ENCODE results near the gene ASTN2.
A peak's percentile ranks its signal among the peaks of the same experiment; 100 is the strongest.

Gene ASTN2

GRCh38 chr9:116686693-116687073, 728.2 kb downstream of the ASTN2 start:
- no peak for DNase-seq

GRCh38 chr9:116686135-116686534, 728.7 kb downstream of the ASTN2 start:
- DNase-seq, result no peak

GRCh38 chr9:116685166-116685565, 729.7 kb downstream of the ASTN2 start:
- no peak for DNase-seq

GRCh38 chr9:116683535-116683934, 731.3 kb downstream of the ASTN2 start:
- DNase-seq, result no peak

- no peak for DNase-seq
Measured at GRCh38 chr9:116674210-116674980, 740.5 kb downstream of the ASTN2 start.

GRCh38 chr9:116673375-116673774, 741.5 kb downstream of the ASTN2 start:
- no peak for DNase-seq

GRCh38 chr9:116671605-116672004, 743.3 kb downstream of the ASTN2 start:
- DNase-seq, result no peak

- DNase-seq, result no peak
Measured at GRCh38 chr9:116668970-116669695, 745.7 kb downstream of the ASTN2 start.

GRCh38 chr9:116663581-116663980, 751.3 kb downstream of the ASTN2 start:
- DNase-seq, result no peak

- DNase-seq, result no peak
Measured at GRCh38 chr9:116662646-116663310, 752.1 kb downstream of the ASTN2 start.

GRCh38 chr9:116661037-116661954, 753.6 kb downstream of the ASTN2 start:
- DNase-seq, result peak; percentile 40 to 57

- DNase-seq, result no peak
Measured at GRCh38 chr9:116658265-116658664, 756.6 kb downstream of the ASTN2 start.

- no peak for DNase-seq
Measured at GRCh38 chr9:116656977-116657376, 757.9 kb downstream of the ASTN2 start.

- no peak for DNase-seq
Measured at GRCh38 chr9:116656501-116656971, 758.3 kb downstream of the ASTN2 start.

- DNase-seq, result no peak
Measured at GRCh38 chr9:116654059-116654355, 760.9 kb downstream of the ASTN2 start.

- no peak for DNase-seq
Measured at GRCh38 chr9:116653348-116654058, 761.4 kb downstream of the ASTN2 start.

GRCh38 chr9:116647515-116647809, 767.4 kb downstream of the ASTN2 start:
- DNase-seq, result no peak

- DNase-seq, result peak; percentile 9 to 28
Measured at GRCh38 chr9:116646661-116647514, 768.0 kb downstream of the ASTN2 start.

- no peak for DNase-seq
Measured at GRCh38 chr9:116644091-116644688, 770.7 kb downstream of the ASTN2 start.

- DNase-seq, result no peak
Measured at GRCh38 chr9:116643691-116644090, 771.2 kb downstream of the ASTN2 start.
